Muscle layer of duodenum (tissue), 2 donors: ENCODE data around the gene C5orf22.
"Not testable (repeated sequence)": the region's sequence is repeated elsewhere in the genome, so short reads cannot be mapped to it uniquely, and the experiment has no call there.

Source experiments
- H3K27ac ChIP-seq: one replicate; pipeline ENCODE4 v1.7.0; 2013; ENCODE audit warnings: mild to moderate bottlenecking, low read length
- H3K27me3 ChIP-seq: one replicate; pipeline ENCODE4 v1.7.0; 2013; ENCODE audit warnings: low read depth, mild to moderate bottlenecking, control low read depth, low read length
- H3K36me3 ChIP-seq, 2 donors: one replicate each; pipeline ENCODE4 v1.7.0; 2013; ENCODE audit warnings: low read length in 2 of 2, control low read depth in 1 of 2, mild to moderate bottlenecking in 1 of 2; ENCODE audit not compliant: insufficient read depth in 2 of 2, control insufficient read depth in 1 of 2
- H3K4me1 ChIP-seq, 2 donors: one replicate each; pipeline ENCODE4 v1.7.0; 2013; ENCODE audit warnings: low read length in 2 of 2, mild to moderate bottlenecking in 2 of 2, control low read depth in 1 of 2, moderate library complexity in 1 of 2; ENCODE audit not compliant: insufficient read depth in 2 of 2, control insufficient read depth in 1 of 2
- H3K4me3 ChIP-seq, 2 donors: one replicate each; pipeline ENCODE4 v1.7.0; 2013; ENCODE audit warnings: low read length in 2 of 2, low read depth in 1 of 2, mild to moderate bottlenecking in 1 of 2
- H3K9me3 ChIP-seq, 2 donors: one replicate each; pipeline ENCODE4 v1.7.0; 2013; ENCODE audit warnings: low read length in 2 of 2, control low read depth in 1 of 2, mild to moderate bottlenecking in 1 of 2; ENCODE audit not compliant: control insufficient read depth in 1 of 2
- donor health status: healthy.

C5orf22 gene

GRCh38 chr5:31579558-31579957, 47.5 kb downstream of the C5orf22 start:
- H3K4me1 ChIP-seq = no peaks in the 10 kb centered on the region
- H3K4me3 ChIP-seq = no peak overlapping the region
- H3K27me3 ChIP-seq = no peaks in the 10 kb centered on the region
- no peaks in the 10 kb centered on the region for H3K36me3 ChIP-seq
- no peaks in the 10 kb centered on the region for H3K9me3 ChIP-seq
- no peak overlapping the region for H3K27ac ChIP-seq

- Histone ChIP-seq H3K9me3 (peaks cover 0 to 5% of the 10 kb centered on the region in 2 donors), H3K27ac (no peak overlapping the region), H3K4me3 (no peak overlapping the region), H3K36me3 (no peaks in the 10 kb centered on the region), H3K4me1 (no peaks in the 10 kb centered on the region), H3K27me3 (no peaks in the 10 kb centered on the region)
Measured at GRCh38 chr5:31581498-31582099, 49.5 kb downstream of the C5orf22 start.

DNA sequence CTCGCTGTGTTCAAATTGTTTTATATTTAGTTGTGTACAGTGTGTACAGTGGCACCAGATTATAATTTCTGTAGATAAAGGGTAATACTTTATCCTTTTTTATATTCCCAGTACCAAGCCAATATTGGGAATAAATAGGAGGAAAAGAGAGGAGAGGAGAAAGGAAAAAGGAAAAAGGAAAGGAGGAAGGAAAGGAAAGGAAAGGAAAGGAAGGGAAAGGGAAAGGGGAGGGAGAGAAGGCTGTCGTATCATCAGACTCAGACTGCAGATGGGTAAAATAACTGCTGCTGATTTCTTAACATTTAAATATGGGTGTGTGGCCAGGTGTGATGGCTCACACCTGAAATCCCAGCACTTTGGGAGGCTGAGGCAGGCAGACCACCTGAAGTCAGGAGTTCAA, 51.0 kb downstream of the C5orf22 start:
- Histone ChIP-seq H3K4me1 (no peaks in the 10 kb centered on the region), H3K4me3 (no peak overlapping the region), H3K27me3 (no peaks in the 10 kb centered on the region), H3K36me3 (no peaks in the 10 kb centered on the region), H3K27ac (no peak overlapping the region), H3K9me3 (peaks cover 0 to 5% of the 10 kb centered on the region in 2 donors)

GRCh38 chr5:31585166-31585894, 53.2 kb downstream of the C5orf22 start:
- peaks cover 0 to 5% of the 10 kb centered on the region in 2 donors for H3K9me3 ChIP-seq
- no peak overlapping the region for H3K27ac ChIP-seq
- no peak overlapping the region for H3K4me3 ChIP-seq
- H3K27me3 ChIP-seq = no peaks in the 10 kb centered on the region
- no peaks in the 10 kb centered on the region for H3K36me3 ChIP-seq
- no peaks in the 10 kb centered on the region for H3K4me1 ChIP-seq

DNA sequence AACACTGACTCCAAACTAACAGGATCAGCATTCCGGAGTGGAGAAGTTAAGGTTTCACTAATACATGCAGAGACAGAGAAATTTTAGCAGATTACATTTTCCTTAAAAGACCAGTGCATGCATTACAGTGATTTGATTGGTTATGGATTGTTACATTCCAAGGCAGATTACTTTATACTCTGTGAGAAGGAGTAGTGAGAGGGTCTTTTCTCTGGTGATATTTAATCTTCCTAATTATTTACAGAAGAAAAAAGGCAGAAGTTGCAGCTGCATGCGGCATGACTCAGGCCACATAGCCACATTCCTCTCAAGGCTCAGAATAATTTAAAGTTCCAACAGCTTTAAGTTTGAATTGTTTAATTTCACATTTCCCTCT, 53.8 kb downstream of the C5orf22 start:
- Histone ChIP-seq H3K36me3 (no peaks in the 10 kb centered on the region), H3K27me3 (no peaks in the 10 kb centered on the region), H3K9me3 (peaks cover 0 to 5% of the 10 kb centered on the region in 2 donors), H3K27ac (no peak overlapping the region), H3K4me3 (no peak overlapping the region), H3K4me1 (no peaks in the 10 kb centered on the region)

- Histone ChIP-seq H3K4me3 (no peak overlapping the region), H3K27me3 (no peaks in the 10 kb centered on the region), H3K36me3 (no peaks in the 10 kb centered on the region), H3K9me3 (peaks cover 0 to 5% of the 10 kb centered on the region in 2 donors), H3K27ac (no peak overlapping the region), H3K4me1 (no peaks in the 10 kb centered on the region)
Measured at GRCh38 chr5:31587546-31587945, 55.4 kb downstream of the C5orf22 start.

GRCh38 chr5:31593665-31594064, 61.6 kb downstream of the C5orf22 start:
- H3K4me1 ChIP-seq = no peaks in the 10 kb centered on the region
- H3K36me3 ChIP-seq = no peaks in the 10 kb centered on the region
- peaks cover 5% of the 10 kb centered on the region for H3K27me3 ChIP-seq
- no peaks in the 10 kb centered on the region for H3K9me3 ChIP-seq
- no peak overlapping the region for H3K27ac ChIP-seq
- H3K4me3 ChIP-seq = no peak overlapping the region

DNA sequence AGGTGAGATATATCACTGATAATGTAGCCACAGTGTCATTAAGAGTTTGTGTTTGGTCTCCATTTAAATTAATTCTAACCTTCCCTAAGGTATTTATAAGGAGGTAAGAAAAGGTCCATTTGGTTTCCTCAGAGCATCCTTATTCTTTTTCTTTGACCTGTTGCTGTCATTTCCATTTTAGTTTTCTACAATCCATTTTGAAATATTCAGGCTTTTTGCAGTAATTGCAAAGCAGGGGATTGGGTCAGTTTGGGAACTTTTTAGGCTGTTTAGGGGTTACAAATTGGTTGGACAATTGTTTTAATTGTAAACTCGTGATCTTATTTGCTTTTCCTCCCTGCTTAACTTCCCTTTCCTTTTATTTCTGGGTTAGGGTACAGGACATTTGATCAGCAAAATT, 64.3 kb downstream of the C5orf22 start:
- H3K27ac ChIP-seq = no peak overlapping the region
- no peak overlapping the region for H3K4me3 ChIP-seq
- H3K36me3 ChIP-seq = no peaks in the 10 kb centered on the region
- no peaks in the 10 kb centered on the region for H3K9me3 ChIP-seq
- H3K4me1 ChIP-seq = no peaks in the 10 kb centered on the region
- H3K27me3 ChIP-seq = peaks cover 5% of the 10 kb centered on the region

GRCh38 chr5:31598640-31599611, 66.8 kb downstream of the C5orf22 start:
- H3K4me3 ChIP-seq = no peak overlapping the region

GRCh38 chr5:31602305-31602704, 70.2 kb downstream of the C5orf22 start:
- H3K27me3 ChIP-seq, H3K9me3 ChIP-seq, H3K27ac ChIP-seq, H3K4me1 ChIP-seq, H3K36me3 ChIP-seq, H3K4me3 ChIP-seq: not testable (repeated sequence)

More at GRCh38 chr5:31598640-31599611, 66.8 kb downstream of the C5orf22 start:
- H3K27ac ChIP-seq = no peak overlapping the region
- H3K36me3 ChIP-seq = no peaks in the 10 kb centered on the region
- H3K27me3 ChIP-seq = peaks cover 5% of the 10 kb centered on the region
- H3K9me3 ChIP-seq = no peaks in the 10 kb centered on the region
- H3K4me1 ChIP-seq = no peaks in the 10 kb centered on the region

DNA sequence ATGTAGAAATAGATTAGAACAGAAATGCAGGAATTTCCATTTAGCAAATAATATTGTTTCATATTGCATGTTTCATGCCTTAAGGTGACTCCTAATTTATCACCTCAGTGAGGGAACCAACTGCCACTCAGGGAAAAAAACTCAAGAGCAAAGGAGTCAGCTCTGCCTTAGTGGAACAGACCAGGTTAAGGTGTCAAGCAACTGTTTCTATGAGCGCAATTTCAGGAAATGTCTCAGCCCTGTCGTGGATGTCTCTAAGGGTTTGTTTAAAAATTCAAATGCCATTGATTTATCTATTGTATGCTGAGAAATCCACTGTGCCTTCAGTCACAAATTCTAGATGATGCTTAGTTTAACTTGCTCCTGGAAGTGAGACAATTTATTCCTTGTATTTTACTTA, 72.1 kb downstream of the C5orf22 start:
- Histone ChIP-seq H3K4me3 (no peak overlapping the region), H3K36me3 (no peaks in the 10 kb centered on the region), H3K9me3 (no peaks in the 10 kb centered on the region), H3K27me3 (no peaks in the 10 kb centered on the region), H3K4me1 (no peaks in the 10 kb centered on the region), H3K27ac (no peak overlapping the region)
